Measurements from ENCODE around the gene SMPDL3B.
A peak's percentile ranks its signal among the peaks of the same experiment; 100 is the strongest.

The SMPDL3B gene

GRCh38 chr1:27954186-27954585 lies 19.4 kb downstream of the SMPDL3B start:
- no peak overlapping the region for H3K27ac ChIP-seq
- TF ChIP-seq ZFX (IDR thresholded peaks at IDR 0.05) (no peak), CTCF (conservative IDR thresholded peaks at IDR 0.05) (no peak)

- H3K27ac ChIP-seq, result no peak overlapping the region
- no peak for TF ChIP-seq CTCF (conservative IDR thresholded peaks at IDR 0.05)
- TF ChIP-seq ZFX (IDR thresholded peaks at IDR 0.05), result no peak
Measured at GRCh38 chr1:27955076-27955475, 20.3 kb downstream of the SMPDL3B start.

- no peak overlapping the region for H3K27ac ChIP-seq
- TF ChIP-seq ZFX (IDR thresholded peaks at IDR 0.05), result no peak
- no peak for TF ChIP-seq CTCF (conservative IDR thresholded peaks at IDR 0.05)
Measured at GRCh38 chr1:27956761-27957160, 22.0 kb downstream of the SMPDL3B start.

- no peak overlapping the region for H3K27ac ChIP-seq
- TF ChIP-seq ZFX (IDR thresholded peaks at IDR 0.05) (no peak), CTCF (conservative IDR thresholded peaks at IDR 0.05) (no peak)
Measured at GRCh38 chr1:27957655-27958054, 22.9 kb downstream of the SMPDL3B start.

- no peak for TF ChIP-seq CTCF (conservative IDR thresholded peaks at IDR 0.05)
- no peak for TF ChIP-seq ZFX (IDR thresholded peaks at IDR 0.05)
- no peak overlapping the region; the same call in 1 of the 2 replicates for H3K27ac ChIP-seq
Measured at GRCh38 chr1:27958513-27958912, 23.7 kb downstream of the SMPDL3B start.

GRCh38 chr1:27959792-27960603 lies 25.2 kb downstream of the SMPDL3B start, which contains the start of gene XKR8:
TSS of gene XKR8 (plus strand) at chr1:27959973. CDS start at chr1:27960070, 97 bp downstream.
- H3K27ac ChIP-seq, result peak within 1 kb of the TSS; percentile 79
- TF ChIP-seq CTCF (conservative IDR thresholded peaks at IDR 0.05), result peak; percentile 89
- TF ChIP-seq ZFX (IDR thresholded peaks at IDR 0.05), result peak; percentile 93

- peak overlapping the region; percentile 79 for H3K27ac ChIP-seq
- no peak for TF ChIP-seq ZFX (IDR thresholded peaks at IDR 0.05)
- TF ChIP-seq CTCF (conservative IDR thresholded peaks at IDR 0.05), result no peak
Measured at GRCh38 chr1:27960762-27961645, 26.2 kb downstream of the SMPDL3B start.
